SK-N-SH treated with all-trans-retinoic acid at 6 μM for 48 hours (cell line): ENCODE data around the gene ZNF451.

Experiments
- ATAC-seq: fragments of 200-7000 bp; cut with Tn5 transposase; 3 replicates; pipeline ENCODE4 v1.9.1; 2020; ENCODE audit warnings: mild to moderate bottlenecking, moderate library complexity
- ARNTL ChIP-seq: fragments of 450-650 bp; formaldehyde crosslinking; IDR thresholded peaks from 2 replicates; pipeline ENCODE4 v1.5.0; 2020; ENCODE audit warnings: low read depth, mild to moderate bottlenecking, moderate library complexity, borderline replicate concordance
- BACH2 ChIP-seq: fragments of 250-450 bp; sonication (Bioruptor Pico); IDR thresholded peaks from 2 replicates; pipeline ENCODE4 v1.9.0; 2021; ENCODE audit warnings: mild to moderate bottlenecking, borderline replicate concordance
- CSDC2 ChIP-seq: fragments of 250-450 bp; sonication (Bioruptor Pico); IDR thresholded peaks from 2 replicates; pipeline ENCODE4 v1.5.0; 2020; ENCODE audit warnings: mild to moderate bottlenecking, moderate library complexity
- ESRRG ChIP-seq: fragments of 250-450 bp; sonication (Bioruptor Pico); IDR thresholded peaks from 2 replicates; pipeline ENCODE4 v1.6.1; 2021; ENCODE audit warnings: mild to moderate bottlenecking
- GLIS3 ChIP-seq: fragments of 250-450 bp; sonication (Bioruptor Pico); IDR thresholded peaks from 2 replicates; pipeline ENCODE4 v1.5.0; 2020; ENCODE audit warnings: mild to moderate bottlenecking, moderate library complexity
- ISL1 ChIP-seq: fragments of 250-450 bp; sonication (Bioruptor Pico); IDR thresholded peaks from 2 replicates; pipeline ENCODE4 v2.1.2; 2022; ENCODE audit warnings: mild to moderate bottlenecking, moderate library complexity
- OSR1 ChIP-seq: fragments of 250-450 bp; sonication (Bioruptor Pico); IDR thresholded peaks from 2 replicates; pipeline ENCODE4 v1.8.0; 2022; ENCODE audit warnings: moderate library complexity, mild to moderate bottlenecking, inconsistent platforms
- PPARA ChIP-seq: fragments of 250-450 bp; sonication (Bioruptor Pico); IDR thresholded peaks from 2 replicates; pipeline ENCODE4 v1.5.0; 2020; ENCODE audit warnings: mild to moderate bottlenecking, borderline replicate concordance
- SNAI2 ChIP-seq: fragments of 250-450 bp; sonication (Bioruptor Pico); IDR thresholded peaks from 2 replicates; pipeline ENCODE4 v1.5.0; 2020; ENCODE audit warnings: mild to moderate bottlenecking, moderate library complexity
- TOX ChIP-seq: fragments of 250-450 bp; sonication (Bioruptor Pico); IDR thresholded peaks from 2 replicates; pipeline ENCODE4 v1.8.0; 2021; ENCODE audit warnings: mild to moderate bottlenecking, moderate library complexity, borderline replicate concordance
- ZFP3 ChIP-seq: fragments of 250-450 bp; sonication (Bioruptor Pico); IDR thresholded peaks from 2 replicates; pipeline ENCODE4 v1.5.0; 2020; ENCODE audit warnings: mild to moderate bottlenecking, moderate library complexity
- ZFP30 ChIP-seq: fragments of 450-650 bp; formaldehyde crosslinking; IDR thresholded peaks from 2 replicates; pipeline ENCODE4 v1.5.0; 2022; ENCODE audit warnings: mild to moderate bottlenecking, moderate library complexity
- ZNF70 ChIP-seq: fragments of 450-650 bp; formaldehyde crosslinking; IDR thresholded peaks from 2 replicates; pipeline ENCODE4 v1.5.0; 2020; ENCODE audit warnings: mild to moderate bottlenecking, moderate library complexity
- ZNF8 ChIP-seq: fragments of 450-650 bp; formaldehyde crosslinking; IDR thresholded peaks from 2 replicates; pipeline ENCODE4 v1.5.0; 2020; ENCODE audit warnings: mild to moderate bottlenecking, moderate library complexity
- TF ChIP-seq, protein P1 (sequence below): fragments of 250-450 bp; sonication (Bioruptor Pico); IDR thresholded peaks from 2 replicates; pipeline ENCODE4 v1.5.0; 2020; ENCODE audit warnings: mild to moderate bottlenecking, moderate library complexity
- TF ChIP-seq, protein P2 (sequence below): fragments of 250-450 bp; sonication (Bioruptor Pico); IDR thresholded peaks from 2 replicates; pipeline ENCODE4 v1.5.1; 2021; ENCODE audit warnings: mild to moderate bottlenecking, moderate library complexity
- TF ChIP-seq, protein P3 (sequence below): fragments of 250-450 bp; sonication (Bioruptor Pico); IDR thresholded peaks from 2 replicates; pipeline ENCODE4 v1.5.1; 2020; ENCODE audit warnings: low read depth, mild to moderate bottlenecking, moderate library complexity

Gene ZNF451

DNA sequence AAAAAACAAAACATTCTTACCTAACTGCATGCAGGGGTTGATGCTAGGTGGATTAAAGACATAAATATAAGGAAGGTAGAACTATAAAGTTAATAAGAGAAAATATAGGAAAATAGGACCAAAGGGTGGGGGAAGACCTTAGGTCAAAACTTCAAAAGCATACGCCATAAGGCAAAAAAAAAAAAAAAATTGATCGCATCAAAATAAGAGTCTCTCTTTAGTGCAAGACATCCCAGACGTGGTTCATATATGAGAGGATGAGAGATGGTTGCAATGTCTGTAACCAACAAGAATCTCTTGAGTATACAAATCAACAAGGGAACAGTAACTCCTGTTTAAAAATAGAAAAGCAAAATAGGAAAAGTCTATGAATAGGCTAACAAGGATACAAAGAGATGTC is 90.6 kb downstream of the ZNF451 start:
- ATAC-seq, result no peak

DNA sequence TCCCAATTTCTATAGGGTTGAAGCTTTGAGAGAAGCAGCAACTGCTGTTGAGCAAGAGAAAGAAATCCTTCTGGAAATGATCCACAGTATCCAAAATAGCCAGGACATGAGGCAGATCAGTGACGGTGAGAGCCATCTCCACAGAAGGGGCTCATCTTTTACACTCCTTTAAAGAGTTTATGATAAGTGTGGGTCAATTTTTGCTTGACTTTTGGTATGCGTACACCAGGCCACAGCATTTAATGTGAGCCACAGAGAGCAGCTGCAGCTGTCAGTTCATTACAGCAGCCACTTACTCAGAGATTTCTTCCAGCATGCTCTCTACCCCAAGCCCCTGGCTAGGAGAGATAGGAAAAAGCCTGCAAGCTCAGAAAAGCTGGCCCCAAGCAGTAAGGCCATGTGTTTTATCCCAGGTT is 92.0 kb downstream of the ZNF451 start:
- ATAC-seq, result peak; percentile 51
- no peak for TF ChIP-seq BACH2 (CRISPR knock-in tag)
- no peak for TF ChIP-seq ESRRG (CRISPR knock-in tag)
- TF ChIP-seq, protein P1, sequence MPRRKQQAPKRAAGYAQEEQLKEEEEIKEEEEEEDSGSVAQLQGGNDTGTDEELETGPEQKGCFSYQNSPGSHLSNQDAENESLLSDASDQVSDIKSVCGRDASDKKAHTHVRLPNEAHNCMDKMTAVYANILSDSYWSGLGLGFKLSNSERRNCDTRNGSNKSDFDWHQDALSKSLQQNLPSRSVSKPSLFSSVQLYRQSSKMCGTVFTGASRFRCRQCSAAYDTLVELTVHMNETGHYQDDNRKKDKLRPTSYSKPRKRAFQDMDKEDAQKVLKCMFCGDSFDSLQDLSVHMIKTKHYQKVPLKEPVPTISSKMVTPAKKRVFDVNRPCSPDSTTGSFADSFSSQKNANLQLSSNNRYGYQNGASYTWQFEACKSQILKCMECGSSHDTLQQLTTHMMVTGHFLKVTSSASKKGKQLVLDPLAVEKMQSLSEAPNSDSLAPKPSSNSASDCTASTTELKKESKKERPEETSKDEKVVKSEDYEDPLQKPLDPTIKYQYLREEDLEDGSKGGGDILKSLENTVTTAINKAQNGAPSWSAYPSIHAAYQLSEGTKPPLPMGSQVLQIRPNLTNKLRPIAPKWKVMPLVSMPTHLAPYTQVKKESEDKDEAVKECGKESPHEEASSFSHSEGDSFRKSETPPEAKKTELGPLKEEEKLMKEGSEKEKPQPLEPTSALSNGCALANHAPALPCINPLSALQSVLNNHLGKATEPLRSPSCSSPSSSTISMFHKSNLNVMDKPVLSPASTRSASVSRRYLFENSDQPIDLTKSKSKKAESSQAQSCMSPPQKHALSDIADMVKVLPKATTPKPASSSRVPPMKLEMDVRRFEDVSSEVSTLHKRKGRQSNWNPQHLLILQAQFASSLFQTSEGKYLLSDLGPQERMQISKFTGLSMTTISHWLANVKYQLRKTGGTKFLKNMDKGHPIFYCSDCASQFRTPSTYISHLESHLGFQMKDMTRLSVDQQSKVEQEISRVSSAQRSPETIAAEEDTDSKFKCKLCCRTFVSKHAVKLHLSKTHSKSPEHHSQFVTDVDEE, result no peak
- no peak for TF ChIP-seq ARNTL

More for the DNA sequence above, 90.6 kb downstream of the ZNF451 start:
- TF ChIP-seq SNAI2 (CRISPR knock-in tag) (no peak), ISL1 (CRISPR knock-in tag) (no peak), CSDC2 (CRISPR knock-in tag) (no peak), ZFP3 (CRISPR knock-in tag) (no peak)
- TF ChIP-seq, protein P1, result no peak
- TF ChIP-seq, protein P2, sequence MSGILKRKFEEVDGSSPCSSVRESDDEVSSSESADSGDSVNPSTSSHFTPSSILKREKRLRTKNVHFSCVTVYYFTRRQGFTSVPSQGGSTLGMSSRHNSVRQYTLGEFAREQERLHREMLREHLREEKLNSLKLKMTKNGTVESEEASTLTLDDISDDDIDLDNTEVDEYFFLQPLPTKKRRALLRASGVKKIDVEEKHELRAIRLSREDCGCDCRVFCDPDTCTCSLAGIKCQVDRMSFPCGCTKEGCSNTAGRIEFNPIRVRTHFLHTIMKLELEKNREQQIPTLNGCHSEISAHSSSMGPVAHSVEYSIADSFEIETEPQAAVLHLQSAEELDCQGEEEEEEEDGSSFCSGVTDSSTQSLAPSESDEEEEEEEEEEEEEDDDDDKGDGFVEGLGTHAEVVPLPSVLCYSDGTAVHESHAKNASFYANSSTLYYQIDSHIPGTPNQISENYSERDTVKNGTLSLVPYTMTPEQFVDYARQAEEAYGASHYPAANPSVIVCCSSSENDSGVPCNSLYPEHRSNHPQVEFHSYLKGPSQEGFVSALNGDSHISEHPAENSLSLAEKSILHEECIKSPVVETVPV (CRISPR knock-in tag), result no peak

DNA sequence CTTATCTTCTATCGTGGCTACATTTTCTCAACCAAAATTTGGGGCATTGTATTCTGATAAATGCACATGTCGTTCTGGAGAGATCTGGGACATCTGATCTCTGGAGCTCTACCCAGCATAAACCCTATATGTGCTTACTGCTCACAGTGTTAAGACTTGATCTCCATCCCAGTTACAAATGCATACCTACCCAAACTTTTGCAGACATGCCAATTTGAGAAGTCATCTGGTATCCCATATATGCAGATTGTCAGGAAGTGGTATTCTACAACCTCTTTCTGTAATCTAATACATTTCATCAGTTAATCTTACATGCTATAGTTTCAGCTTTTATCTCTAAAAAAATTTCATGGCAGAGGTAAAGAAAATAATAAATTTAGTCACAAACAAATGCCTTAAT is 93.3 kb downstream of the ZNF451 start:
- ATAC-seq, result peak; percentile 38; the same call in 2 of the 3 replicates
- TF ChIP-seq OSR1 (CRISPR knock-in tag) (no peak), ZFP3 (CRISPR knock-in tag) (no peak), PPARA (no peak), TOX (CRISPR knock-in tag) (no peak), ZNF8 (CRISPR knock-in tag) (no peak), ZFP30 (CRISPR knock-in tag) (no peak), ZNF70 (CRISPR knock-in tag) (no peak), CSDC2 (CRISPR knock-in tag) (no peak), GLIS3 (CRISPR knock-in tag) (no peak)
- TF ChIP-seq, protein P2 (CRISPR knock-in tag), result no peak
- TF ChIP-seq, protein P3, sequence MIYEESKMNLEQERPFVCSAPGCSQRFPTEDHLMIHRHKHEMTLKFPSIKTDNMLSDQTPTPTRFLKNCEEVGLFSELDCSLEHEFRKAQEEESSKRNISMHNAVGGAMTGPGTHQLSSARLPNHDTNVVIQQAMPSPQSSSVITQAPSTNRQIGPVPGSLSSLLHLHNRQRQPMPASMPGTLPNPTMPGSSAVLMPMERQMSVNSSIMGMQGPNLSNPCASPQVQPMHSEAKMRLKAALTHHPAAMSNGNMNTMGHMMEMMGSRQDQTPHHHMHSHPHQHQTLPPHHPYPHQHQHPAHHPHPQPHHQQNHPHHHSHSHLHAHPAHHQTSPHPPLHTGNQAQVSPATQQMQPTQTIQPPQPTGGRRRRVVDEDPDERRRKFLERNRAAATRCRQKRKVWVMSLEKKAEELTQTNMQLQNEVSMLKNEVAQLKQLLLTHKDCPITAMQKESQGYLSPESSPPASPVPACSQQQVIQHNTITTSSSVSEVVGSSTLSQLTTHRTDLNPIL, result no peak

DNA sequence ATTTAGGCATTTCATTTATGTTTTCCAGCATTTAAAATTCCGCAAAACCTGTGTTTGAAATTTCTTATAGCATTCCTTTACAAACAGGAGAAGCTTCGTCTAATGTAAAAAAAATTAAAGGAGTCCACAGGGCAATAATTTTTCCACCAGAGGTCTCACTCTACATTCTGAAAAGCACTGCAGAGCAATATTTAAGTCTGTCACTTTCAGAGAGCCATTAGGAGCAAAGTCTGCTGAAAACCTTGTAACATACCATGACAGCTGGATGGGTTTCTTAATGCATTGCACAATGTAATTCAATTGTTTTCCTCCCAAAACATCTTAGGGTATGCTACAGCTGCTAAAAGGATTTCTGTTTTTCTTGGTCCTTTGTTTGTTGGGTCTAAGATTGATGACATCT is 100.2 kb downstream of the ZNF451 start:
- peak; percentile 88 for ATAC-seq

More for the DNA sequence above, 100.2 kb downstream of the ZNF451 start:
- TF ChIP-seq, protein P2 (CRISPR knock-in tag), result no peak
- peak; percentile 33; the same call in 1 of the 2 replicates for TF ChIP-seq ISL1 (CRISPR knock-in tag)
